ENCODE data around the gene PER2. TPM values are rescaled to one million over a fixed set of nuclear protein-coding genes. Genes with fewer than 3 reads are reported as not detected.

The PER2 gene
- polyA plus RNA-seq, 2 of the 4 experiments (the other 2 are of a cell fraction) = 3.4 to 8.5 TPM

- ChIA-PET CTCF (interaction anchor here (0.6 to 1.1 kb wide), 3 partner anchors 14 to 35 kb away, joined by 3 read pairs; no protein-coding TSS in a partner anchor), POLR2A (interaction anchor here (1.0 kb wide), 1 partner anchor 36 kb away, joined by 3 read pairs; no protein-coding TSS in a partner anchor)
- DNase-seq (ENCODE audit: low read depth in 1 of 2, low spot score in 1 of 2) (no peak), ATAC-seq (peak; percentile 41 to 55), FAIRE-seq (no peak)
- H3K27ac ChIP-seq = peak overlapping the region; percentile 98 to 99
- peaks cover 16% of the 10 kb centered on the region for H3K4me1 ChIP-seq
- 58% methylated on average over 18 of the region's 18 CpGs for WGBS (ENCODE audit: missing lambda C conversion rate)
- no peak for TF ChIP-seq MYC (IDR thresholded peaks at IDR 0.05; ENCODE audit: borderline replicate concordance, low read length)
- peak; percentile 46; the same call in 1 of the 2 replicates for TF ChIP-seq TP53 (CRISPR knock-in tag; IDR thresholded peaks at IDR 0.05)
- TF ChIP-seq HOXB5 (CRISPR knock-in tag; IDR thresholded peaks at IDR 0.05) = peak; percentile 65; the same call in 1 of the 2 replicates
- peak overlapping the region; percentile 84 for H3K4me2 ChIP-seq
- H3K4me3 ChIP-seq = peak overlapping the region; percentile 99
- no peaks in the 10 kb centered on the region for H3K9me3 ChIP-seq
These were observed 84.3 kb downstream of the PER2 start for GRCh38 chr2:238203973-238204683.

- H3K4me2 ChIP-seq = peak within 1 kb of the TSS; percentile 86
- peaks cover 16% of the 10 kb centered on the region for H3K4me1 ChIP-seq
- H3K4me3 ChIP-seq = peak within 1 kb of the TSS; percentile 99
- DNase-seq (ENCODE audit: low read depth in 1 of 2, low spot score in 1 of 2) = peak; percentile 81 to 95
- ChIA-PET CTCF (interaction anchor here (0.6 to 1.5 kb wide), 5 partner anchors 13 to 40 kb away, joined by 3 to 4 read pairs (median 3); no protein-coding TSS in a partner anchor), POLR2A (interaction anchor here (0.6 to 1.0 kb wide), 2 partner anchors 37 to 56 kb away, joined by 3 read pairs; no protein-coding TSS in a partner anchor)
- no peak for FAIRE-seq
- peak within 1 kb of the TSS; percentile 98 to 99 for H3K27ac ChIP-seq
- peak; percentile 98 for ATAC-seq
- 0% methylated on average over 20 of the region's 126 CpGs for WGBS (ENCODE audit: missing lambda C conversion rate)
- TF ChIP-seq FOXS1 (CRISPR knock-in tag; IDR thresholded peaks at IDR 0.05) (peak; percentile 47; the same call in 1 of the 2 replicates), CBX2 (IDR thresholded peaks at IDR 0.05; ENCODE audit: borderline replicate concordance, low read depth) (no peak), E2F6 (IDR thresholded peaks at IDR 0.05; ENCODE audit: borderline replicate concordance, low read depth) (peak; percentile 97), EHF (CRISPR knock-in tag; IDR thresholded peaks at IDR 0.05) (peak; percentile 55; the same call in 1 of the 2 replicates), ZFP36 (IDR thresholded peaks at IDR 0.05; ENCODE audit: borderline replicate concordance, partially characterized antibody) (no peak), GATA3 (IDR thresholded peaks at IDR 0.05; ENCODE audit: borderline replicate concordance) (peak; percentile 12; the same call in 1 of the 2 replicates), CHD2 (IDR thresholded peaks at IDR 0.05; ENCODE audit: low read length, partially characterized antibody) (no peak), BCL3 (IDR thresholded peaks at IDR 0.05) (peak; percentile 60; the same call in 1 of the 3 replicates), NR3C1 (IDR thresholded peaks at IDR 0.05) (no peak), KDM5A (IDR thresholded peaks at IDR 0.05) (no peak), MYC (IDR thresholded peaks at IDR 0.05; ENCODE audit: borderline replicate concordance, low read length) (no peak), HOXB13 (CRISPR knock-in tag; IDR thresholded peaks at IDR 0.05; ENCODE audit: low read depth) (peak; percentile 42; the same call in 1 of the 2 replicates), JUN (IDR thresholded peaks at IDR 0.05) (peak; percentile 62 to 76; a peak in 2 of 5 replicates), MAX (IDR thresholded peaks at IDR 0.05) (peak; percentile 70), ATOH8 (CRISPR knock-in tag; IDR thresholded peaks at IDR 0.05; ENCODE audit: low read depth) (peak; percentile 86), FOSB (CRISPR knock-in tag; IDR thresholded peaks at IDR 0.05) (no peak), POLR2A (IDR thresholded peaks at IDR 0.05; ENCODE audit: low read length) (peak; percentile 70), PHF8 (IDR thresholded peaks at IDR 0.05; ENCODE audit: borderline replicate concordance, low read depth) (peak; percentile 67; the same call in 1 of the 2 replicates), JUNB (IDR thresholded peaks at IDR 0.05) (no peak), CBX8 (IDR thresholded peaks at IDR 0.05) (no peak), MAZ (IDR thresholded peaks at IDR 0.05; ENCODE audit: borderline replicate concordance, low read depth, low read length) (0 out of 2 replicates have a peak, but pooled peaks have one; percentile 32)
- no peaks in the 10 kb centered on the region for H3K9me3 ChIP-seq
These were observed 85.1 kb downstream of the PER2 start, which contains the start of gene ILKAP for GRCh38 chr2:238203094-238203972. ILKAP (minus strand) TSS chr2:238203695; CDS start chr2:238203553, 142 bp downstream.

All from A549 (cell line).